ENCODE data around the gene OR2S2.
"Not testable (repeated sequence)": the region's sequence is repeated elsewhere in the genome, so short reads cannot be mapped to it uniquely, and the experiment has no call there.

OR2S2 gene

DNA sequence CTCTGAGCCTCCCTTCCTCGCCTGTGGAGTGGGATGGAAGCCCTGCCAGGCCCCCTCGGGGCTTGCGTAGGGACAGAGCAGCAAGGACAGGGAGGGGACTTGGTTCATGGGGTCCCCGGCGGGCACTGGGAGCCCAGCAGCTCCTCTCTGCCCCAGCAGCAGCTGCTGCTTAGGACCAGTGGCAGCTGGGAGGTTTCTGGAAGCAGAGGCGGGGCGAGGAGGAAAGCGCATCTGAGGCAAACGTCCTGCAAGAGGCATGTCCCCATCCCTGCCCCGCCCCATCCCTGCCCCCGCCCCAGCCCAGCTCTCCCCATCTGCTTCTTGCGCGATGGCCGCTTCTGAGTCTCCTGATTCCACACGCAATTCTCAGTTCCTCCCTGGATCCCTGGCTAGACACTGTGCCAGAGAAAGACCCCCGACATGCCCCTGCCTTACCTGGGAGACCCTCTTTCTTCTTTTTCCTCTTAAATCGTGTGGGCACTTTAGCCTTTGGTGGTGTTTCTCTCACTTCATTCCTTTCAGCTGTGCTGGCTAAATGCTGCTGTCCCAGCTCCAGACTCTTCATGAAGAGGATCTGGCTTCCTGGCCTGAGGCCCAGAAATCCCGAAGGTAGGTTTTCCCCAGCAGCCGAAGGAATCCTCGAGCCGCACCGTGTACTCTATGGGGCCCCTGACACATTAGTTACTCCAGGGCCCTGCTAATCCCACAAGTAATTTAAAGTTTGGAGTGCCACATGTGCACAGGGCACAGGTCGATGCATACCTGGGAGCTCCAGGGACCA is 4.4 kb upstream of the OR2S2 start:
- no peak for DNase-seq (ENCODE audit: low read depth)

DNA sequence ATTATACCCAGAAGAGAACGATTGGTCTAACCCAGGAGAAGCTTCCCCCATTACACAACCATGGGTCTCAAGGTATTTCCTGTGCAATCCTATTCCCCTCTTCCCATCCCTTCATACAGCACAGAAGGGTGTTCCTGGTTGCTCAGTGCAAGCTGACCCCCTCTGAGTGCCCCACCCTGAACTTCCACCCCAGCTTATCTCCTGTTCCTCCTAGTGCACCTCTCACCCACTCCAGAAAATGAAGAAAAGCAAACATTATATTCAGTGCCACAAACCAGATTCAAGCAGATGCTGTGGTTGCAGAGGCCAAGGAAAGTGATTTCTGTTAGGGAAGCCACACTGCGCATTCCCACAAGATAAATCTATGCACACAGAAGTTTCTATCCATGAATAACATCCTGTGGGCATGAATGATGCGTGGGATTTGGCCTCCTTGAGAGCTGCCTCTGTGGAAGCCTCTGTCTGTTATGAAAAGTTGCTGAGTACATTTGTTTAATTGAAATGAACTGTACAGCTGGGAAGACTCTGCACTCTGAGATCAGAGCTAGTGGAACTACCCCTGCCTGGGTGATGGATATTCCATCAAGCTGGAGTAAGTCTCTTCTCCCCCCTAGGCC is 2.2 kb upstream of the OR2S2 start:
- DNase-seq (ENCODE audit: low read depth) = no peak

DNA sequence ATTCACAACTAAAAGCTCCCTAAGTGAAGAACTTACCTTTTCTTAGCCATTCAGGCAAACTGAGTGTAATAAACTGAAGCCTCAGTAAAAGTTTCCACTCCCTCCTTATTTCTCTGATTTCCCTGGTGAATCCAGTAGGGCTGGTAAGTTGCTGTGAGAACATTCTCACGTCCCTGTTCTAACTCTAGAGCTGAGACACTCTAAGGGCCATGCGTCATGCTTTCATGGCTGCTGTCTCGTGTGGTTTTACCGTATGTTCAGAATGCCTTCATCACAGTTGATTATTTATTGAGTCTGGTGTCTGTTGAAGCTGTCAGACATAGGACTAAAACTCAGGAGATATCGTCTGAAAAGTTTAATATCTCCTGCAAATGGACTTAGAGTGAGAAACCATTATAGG is 1.3 kb downstream of the OR2S2 start:
- DNase-seq (ENCODE audit: low read depth) = no peak

DNA sequence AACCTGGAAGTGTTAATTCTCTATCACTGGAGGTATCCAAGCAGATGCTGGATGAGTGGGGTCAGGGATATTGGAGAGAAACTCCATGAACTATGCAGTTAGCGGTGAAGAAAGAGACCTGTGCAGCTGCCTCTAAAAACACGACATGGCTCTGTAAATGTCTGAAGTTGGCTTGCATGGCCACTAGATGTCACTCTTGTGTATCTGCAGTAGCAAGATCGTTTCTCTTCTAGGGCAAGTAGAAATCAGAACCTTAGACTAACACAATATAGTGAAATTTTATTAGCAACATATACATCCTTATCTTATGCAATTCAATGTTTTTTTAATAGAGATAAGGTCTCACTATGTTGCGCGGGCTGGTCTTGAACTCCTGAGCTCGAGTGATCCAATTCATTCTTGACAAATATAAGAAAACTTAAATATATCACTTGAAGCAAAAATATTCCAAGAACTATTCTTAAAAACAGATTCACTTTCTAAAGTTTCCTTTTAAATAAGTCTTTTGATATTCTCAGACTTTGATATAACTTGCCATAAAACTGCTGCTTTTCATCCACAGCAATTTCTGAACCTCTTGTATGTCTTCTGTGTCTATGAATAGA is 2.9 kb downstream of the OR2S2 start:
- no peak for DNase-seq (ENCODE audit: low read depth)

DNA sequence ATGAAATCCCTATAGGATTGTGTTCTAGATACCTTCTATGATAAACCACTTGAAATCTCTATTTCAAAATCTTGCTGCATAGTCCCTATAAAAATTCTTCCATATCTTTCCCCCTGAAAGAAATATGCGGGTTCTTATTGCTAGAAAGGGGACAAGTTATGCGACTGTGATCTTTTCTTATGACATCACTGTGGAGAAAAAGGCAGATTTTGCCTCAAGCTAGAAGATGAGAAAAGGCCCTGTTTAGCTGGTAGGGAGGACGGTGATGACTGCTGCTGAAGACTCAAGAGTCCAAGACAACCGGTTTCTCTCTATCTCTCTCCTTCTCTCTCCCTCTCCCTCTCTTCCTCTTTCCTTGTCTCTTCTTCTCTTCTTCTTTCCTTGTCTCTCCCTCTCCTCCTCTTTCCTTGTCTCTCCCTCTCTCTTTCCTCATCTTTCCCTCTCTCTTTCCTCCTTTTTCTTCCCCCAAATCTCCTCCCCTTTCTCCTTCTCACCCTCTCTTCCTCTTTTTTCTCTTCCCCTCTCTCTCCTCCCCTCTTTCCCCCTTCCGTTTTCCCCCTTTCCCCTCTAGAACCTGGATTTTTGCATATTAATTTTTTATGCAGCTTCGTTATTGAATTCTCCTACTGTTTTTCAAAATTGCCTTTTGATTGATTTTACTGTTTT is 5.3 kb downstream of the OR2S2 start:
- DNase-seq (ENCODE audit: low read depth) = no peak

DNA sequence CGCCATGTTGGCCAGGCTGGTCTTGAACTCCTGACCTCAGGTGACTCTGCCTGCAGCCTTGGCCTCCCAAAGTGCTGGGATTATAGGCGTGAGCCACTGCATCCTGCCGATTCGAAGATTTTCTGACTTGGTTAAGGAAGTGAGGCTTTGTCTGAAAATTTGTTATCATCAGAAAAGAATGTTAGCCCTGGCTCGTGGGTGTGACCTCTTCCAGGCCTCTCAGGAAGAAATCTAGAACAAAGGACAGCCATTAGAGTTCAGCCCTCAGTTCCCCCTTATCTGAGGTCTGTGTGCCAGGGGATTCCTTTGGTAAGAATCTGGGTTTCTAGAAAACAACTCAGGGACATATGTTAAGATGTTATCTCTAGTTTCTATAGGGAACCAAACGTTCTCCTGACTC is 6.2 kb downstream of the OR2S2 start:
- DNase-seq (ENCODE audit: low read depth) = no peak

DNA sequence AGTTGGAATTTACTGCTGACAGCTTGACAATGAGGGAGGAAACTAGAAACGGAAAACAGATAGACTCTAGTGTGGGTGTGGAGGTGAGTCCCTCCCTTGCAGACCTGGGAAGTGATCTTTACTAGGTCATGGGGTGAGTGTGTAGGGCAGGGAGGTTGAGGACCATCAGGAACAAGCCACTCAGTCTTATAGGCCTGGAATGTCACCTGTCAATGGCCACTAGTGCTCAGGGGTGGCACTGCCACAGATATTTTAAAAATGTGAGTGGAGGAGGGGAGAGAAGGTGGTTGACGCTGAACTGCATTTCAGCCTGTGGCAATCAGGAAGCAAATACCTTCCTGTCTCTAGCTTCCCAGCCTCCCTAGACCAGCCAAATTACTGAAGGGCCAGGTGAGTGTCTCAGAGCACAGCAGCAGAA is 9.0 kb downstream of the OR2S2 start:
- no peak for DNase-seq (ENCODE audit: low read depth)

DNA sequence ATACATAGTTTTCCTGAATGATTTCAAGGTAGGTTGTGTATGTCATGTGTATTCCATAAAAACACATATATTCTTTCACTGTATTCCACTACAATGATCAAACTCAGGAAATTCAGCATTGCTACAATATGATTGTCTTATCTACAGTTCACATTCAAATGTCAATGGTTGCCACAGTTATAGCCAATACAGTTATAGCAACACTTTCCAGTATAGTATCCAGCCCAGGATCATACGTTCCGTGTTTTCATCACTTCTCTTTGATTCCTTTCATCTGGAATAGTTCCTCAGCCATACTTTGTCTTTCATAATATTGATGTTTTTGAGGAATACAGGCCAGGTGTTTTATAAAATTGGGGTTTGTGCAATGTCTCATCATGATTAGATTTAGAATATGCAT is 9.5 kb downstream of the OR2S2 start:
- DNase-seq (ENCODE audit: low read depth) = no peak

DNA sequence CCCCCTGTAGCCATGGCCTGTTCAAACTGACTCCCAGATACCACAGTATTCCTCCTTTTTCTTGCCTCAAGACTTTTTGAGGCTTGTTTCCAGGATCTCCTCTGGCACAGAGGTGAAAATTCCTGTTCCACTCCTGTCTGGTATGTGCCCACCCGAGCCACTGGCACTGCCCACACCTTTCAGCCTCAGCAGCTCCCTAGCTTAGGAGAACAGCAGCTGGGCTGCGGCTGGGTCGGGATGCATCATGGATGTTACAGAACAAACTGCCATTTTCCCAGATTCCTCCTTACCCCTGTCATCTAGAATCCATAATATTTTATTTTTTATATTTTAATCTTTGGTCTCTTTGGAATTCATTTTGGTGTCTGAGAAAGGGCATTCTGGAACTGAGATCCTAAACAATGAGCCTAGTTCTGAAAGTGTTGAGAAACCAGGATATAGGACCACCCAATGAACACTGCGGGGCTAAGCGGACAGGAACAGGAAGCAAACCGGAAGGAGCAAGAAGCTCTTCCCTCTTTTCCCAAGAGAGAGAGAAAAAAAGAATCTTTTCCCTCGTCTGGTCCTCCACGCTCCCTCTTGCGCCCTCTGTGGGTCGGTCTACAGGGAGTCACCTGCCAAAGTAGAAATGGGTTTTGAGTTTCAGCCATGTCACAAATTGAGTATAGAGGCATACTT is 12.5 kb downstream of the OR2S2 start:
- peak; percentile 68 for DNase-seq (ENCODE audit: low read depth)

DNA sequence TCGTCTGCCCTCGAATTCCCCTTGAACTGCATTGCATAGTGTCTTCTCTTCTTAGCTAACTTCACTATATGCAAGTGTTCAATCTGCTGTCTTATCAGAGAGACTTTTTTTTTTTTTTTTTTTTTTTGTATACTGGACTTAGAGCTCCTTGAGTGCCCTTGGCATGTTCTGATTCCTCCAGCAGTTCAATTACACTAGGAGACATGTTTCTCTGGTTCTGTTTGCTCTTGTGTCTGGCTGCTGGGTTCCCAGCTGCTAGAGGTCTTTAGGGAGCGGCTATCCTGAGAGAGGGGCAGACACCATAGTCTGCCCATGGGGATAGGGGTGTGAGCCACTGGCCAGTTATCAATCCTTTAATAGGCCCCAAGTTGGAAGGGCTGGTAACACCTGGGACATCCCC is 13.1 kb downstream of the OR2S2 start:
- DNase-seq (ENCODE audit: low read depth) = no peak

DNA sequence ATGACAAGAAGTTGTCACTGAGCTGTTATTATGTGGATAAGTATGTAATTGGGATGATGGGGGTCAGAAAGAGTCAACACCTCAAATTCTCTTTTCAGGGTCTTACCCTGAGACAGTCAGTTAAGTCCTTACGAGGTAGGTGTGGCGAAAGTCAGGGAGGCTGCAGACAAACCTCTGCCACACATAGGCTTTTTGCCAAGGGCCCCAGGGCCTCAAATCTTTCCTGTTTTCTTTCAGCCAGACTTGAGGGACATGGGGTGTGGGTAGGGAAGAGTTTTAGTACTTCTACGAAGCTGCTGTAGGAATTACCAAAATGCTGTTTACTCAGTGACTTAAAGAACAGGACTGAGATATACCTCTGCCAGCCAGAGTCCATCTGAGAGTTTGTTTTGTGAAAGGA is 13.8 kb downstream of the OR2S2 start:
- no peak for DNase-seq (ENCODE audit: low read depth)

DNA sequence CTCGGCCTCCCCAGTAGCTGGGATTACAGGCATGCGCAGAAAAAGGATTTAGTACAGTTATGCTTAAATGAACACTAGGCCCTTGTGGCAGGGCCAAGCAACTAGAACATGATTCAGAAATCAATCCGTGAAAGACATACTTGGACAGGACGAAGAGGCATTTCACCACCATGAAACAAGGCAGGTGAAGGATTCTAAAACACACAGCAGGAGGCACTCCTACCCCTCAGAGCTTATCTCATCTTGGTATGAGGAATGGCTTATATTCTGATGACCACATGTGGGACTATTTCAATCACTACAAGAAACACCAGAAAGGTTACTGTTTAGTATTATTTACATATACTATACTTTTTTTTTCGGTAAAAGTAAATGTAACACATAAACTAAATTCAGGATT is 15.7 kb downstream of the OR2S2 start:
- DNase-seq (ENCODE audit: low read depth) = no peak

DNA sequence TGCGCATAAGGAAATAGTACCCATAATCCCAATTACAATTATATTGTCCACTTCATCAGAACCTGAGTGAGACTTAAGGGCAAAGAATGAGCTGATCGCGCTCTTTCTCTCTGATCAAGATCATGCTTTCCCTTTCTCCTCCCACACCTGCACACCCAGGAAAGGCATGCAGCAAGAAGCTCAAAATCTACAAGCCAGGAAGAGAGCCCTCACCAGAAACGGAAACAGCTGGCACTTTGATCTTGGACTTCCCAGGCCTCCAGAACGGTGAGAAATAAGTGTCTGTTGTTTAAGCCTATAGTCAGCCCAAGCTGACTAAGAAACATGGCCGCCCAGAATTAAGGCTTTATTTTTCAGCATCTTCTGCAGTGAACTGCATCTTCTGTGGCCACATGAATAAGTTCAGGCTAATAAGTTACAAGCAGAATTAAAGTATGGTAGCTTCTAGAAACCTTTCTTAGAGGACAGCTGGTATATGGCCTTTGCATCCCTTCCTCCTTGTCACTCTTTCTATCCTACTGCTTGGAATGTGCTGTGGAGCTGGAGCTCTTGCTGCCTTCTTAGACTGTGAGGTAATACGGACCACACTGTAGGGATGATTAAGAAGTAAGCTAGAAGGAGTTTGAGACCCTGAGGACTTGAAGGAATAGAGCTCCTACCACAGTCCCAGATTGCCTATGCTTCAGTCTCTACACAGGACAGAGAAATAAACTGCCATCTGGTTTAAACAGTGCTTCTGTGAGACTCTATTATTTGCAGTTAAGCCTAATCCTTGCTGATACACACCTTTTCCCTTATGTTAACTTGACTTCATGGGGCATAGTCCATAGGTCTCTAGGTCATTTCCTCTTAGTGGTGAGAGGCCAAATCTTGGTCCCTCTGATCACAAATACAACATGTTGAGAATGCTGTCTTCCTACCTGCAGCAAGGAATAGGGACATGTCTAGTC is 17.2 kb downstream of the OR2S2 start:
- no peak for DNase-seq (ENCODE audit: low read depth)

DNA sequence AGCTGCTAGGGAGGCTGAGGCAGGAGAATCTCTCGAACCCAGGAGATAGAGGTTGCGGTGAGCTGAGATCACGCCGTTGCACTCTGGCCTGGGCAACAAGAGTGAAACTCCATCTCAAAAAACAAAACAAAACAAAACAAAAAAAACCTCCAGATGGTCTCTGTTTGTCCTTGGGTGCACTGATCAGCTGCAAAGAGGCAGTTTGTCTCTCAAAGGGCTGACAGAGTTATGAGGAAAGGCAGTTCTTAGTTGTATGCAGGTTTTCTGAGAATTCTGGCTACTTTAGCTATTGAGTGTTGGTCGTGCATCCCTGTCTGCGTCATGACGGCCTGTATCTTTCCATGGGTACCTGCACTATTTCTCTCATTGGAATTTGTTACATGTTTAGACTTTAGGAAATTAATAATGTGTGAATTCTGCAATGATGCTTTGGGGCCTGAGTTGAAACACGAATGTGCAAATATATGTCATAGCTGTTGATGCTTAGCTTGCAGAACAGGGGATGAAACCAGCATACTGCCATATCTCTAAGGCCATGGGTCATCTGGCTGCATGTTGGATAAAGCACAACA is 18.2 kb downstream of the OR2S2 start:
- DNase-seq (ENCODE audit: low read depth) = no peak

DNA sequence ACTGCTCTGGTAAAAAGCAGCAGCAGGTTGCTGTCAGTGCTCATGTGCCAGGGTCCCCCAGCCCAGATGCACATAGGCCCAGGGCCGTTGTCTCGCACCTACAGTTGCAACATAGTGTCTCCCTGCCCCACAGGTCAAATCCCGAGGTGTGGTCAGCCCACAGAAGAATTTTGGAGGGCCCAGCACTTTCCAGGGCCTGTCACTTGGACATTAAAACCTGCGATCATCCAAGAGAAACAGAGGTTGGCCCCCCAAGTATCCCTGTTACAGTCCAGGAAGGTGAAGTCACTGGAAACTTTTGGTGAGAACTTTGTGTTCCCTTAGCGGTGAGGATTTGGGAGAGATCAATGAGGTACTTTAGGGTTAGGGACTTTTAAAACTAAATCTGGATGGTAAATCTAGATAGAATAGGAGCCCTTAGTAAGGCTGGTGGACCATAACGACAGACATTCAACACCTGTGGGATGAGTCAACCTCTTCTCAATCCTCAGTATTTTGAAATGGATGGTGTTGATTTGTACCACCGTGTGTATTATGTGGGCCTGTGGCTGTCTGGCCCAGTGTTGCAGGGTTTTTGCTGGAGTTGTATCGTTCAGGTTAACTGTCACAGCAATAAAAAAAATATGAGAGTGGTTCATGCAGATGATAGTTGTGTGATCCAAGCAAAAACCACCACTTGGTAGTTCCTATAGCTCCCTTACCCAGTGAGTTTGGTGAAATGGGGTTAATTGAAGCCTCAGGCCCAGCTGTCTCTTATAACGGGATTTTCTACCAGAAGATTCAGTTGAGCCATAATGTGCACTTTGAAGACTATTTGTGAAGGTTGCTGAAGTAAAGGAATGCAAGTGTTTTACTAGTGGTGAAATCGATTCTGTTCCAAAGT is 19.2 kb downstream of the OR2S2 start:
- no peak for DNase-seq (ENCODE audit: low read depth)

DNA sequence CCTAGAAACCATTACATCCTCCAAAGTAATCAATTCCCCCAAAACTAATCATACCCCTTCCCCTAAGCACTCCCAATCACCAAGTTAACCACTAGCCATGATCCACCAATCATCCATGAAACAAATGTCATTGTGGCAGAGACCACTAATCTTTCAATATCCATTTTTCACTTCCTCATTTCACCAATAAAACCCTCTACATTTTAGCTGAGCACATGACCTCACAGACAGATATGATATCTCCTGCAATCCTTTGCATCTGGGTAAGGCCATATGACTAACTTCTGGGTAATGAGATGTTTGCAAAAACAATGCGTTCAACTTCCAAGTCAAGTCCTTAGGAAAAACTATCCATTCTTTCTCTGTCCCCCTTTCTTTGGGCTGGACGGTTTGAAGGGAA is 20.7 kb downstream of the OR2S2 start:
- no peak for DNase-seq (ENCODE audit: low read depth)

DNA sequence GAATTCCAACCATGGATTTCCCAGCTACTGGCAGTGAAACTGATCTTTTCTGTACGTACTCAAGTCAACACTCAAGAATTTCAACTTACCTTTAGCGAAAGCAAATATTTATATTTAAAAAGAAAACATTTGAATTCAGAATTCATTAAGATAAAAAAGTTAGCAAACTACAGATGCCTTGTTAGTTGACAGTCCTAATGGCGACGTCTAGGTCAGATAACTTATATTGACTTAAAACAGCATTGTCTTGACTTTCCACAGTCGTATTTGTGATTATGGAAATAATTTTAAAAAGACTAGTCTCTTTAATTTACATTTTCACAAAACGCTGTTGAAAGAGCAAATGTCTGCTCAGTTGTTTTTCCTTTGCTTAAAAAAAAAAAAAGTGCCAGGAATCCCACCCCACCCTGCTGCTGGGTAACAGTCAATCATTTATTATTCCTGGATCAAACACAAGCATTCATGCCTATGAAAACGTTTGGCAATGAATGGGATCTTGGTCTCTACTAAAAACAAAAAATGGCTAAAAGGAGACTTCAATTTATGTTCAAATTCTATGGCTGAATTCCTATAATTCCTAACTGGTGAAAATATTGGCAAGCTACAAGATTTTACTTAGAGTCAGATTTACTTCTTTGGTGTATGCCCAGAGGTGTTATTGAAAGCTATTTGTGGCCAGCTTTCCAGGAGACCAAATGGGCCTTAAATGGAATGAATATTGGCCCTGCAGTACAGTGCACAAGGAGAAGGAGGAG is 22.0 kb downstream of the OR2S2 start:
- no peak for DNase-seq (ENCODE audit: low read depth)

DNA sequence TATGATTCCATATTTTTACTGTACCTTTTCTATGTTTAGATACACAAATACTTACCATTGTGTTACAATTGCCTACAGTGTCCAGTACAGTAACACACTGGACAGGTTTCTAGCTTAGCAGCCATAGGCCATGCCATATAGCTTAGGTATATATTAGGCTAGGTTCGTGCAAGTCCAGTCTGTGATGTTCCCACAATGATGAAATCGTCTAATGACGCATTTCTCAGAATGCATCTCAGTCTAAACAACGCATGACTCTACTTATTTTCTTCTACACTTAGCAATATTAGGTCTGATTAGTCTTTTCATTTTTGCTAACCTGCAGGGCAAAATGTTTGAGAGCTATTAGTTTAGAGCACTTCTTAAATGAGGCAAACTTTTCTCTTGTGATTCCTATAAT is 22.7 kb downstream of the OR2S2 start:
- no peak for DNase-seq (ENCODE audit: low read depth)

DNA sequence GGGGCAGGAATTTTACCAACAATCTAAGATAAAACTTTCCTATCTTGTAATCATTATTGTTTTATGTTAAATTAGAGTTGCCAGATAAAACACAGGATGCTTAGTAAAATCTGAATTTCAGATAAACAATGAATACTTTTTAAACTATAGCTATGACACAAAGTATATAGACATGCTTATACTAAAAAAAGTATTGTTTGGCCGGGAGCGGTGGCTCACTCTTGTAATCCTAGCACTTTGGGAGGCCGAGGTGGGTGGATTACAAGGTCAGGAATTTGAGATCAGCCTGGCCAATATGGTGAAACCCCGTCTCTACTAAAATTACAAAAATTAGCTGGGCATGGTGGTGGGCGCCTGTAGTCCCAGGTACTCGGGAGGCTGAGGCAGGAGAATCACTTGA is 23.9 kb downstream of the OR2S2 start:
- not testable (repeated sequence) for DNase-seq (ENCODE audit: low read depth)
